NCI-H82 treated with DMSO at 0.1 percent for 48 hours (cell line): ENCODE measurements around the gene RDX.
A peak's percentile ranks its signal among the peaks of the same experiment; 100 is the strongest.

ENCODE experiments used
- DNase-seq: peaks from one replicate; lab custom pipeline; 2025; ENCODE audit not compliant: unreplicated experiment; lab: John Stamatoyannopoulos, UW

RDX gene

DNA sequence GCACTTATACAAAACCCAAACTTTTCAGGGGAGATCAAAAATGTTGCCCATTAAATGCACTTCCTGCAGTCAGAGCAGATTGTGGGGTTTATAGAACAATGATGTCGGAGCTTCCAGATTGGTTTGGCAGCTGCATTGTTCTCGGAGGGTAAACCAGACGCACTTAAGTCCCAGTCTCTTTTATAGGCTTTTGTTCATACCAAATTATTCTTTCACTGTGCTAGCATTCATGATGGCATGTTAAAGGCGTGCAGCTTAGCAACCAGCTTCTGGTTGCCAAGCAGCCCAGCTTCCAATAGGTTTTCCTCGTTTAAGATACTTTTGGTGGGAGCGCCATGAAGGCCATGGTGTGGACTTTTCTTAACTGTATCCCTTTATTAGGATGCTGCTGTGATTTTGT is 162.3 kb downstream of the RDX start:
- DNase-seq = no peak

DNA sequence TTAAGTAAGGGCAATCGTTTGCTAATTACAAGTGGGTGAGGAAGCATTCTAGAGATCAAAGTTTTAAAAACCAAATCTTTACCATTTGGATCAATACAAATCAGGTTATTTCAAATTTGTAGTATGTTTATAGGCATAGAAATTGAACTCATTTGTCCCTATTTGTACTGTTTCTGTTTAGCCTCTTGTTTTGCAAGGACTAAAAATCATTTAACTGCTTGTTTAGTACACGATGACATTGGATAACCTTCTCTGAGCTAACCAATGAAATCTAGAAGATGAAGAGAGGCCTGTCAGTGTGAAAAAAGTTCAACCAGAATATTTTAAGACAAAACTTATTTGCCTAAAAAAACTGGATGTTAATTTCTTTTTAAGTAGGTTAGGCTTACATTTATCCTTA is 163.3 kb downstream of the RDX start:
- no peak for DNase-seq

DNA sequence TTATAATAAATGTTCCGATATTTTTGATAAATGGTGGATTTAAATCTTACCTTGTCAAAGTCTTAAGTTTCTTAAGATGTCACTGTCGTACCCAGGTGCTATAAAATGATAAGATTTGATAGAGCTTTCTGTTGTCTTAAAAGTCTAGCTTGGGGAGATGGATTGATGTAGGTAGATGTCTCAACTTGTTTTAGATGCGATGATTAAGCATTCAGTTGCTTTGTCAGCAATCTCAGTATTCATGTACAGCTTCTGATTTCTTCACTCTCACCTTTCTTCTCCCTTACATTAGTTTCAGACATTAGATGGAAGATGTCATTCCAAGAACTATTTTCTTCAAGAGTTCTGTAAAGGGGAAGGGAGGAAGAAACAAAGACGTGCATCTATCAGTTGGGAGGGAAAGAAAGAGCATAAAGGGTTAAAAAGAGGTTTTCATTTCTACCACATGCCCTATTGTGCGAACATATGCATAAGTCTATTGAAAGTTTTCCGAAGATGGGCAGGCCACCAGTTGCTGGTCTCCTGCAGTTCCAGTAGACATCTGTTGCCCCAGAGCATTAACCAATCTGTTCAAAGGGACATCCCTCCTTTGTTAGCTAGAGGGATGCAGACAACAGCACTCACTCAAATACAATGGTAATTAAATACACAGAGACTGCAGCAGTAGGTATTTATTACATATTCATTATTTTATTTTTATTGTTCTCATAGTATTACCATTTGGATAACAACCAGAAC is 164.9 kb downstream of the RDX start:
- DNase-seq = no peak

DNA sequence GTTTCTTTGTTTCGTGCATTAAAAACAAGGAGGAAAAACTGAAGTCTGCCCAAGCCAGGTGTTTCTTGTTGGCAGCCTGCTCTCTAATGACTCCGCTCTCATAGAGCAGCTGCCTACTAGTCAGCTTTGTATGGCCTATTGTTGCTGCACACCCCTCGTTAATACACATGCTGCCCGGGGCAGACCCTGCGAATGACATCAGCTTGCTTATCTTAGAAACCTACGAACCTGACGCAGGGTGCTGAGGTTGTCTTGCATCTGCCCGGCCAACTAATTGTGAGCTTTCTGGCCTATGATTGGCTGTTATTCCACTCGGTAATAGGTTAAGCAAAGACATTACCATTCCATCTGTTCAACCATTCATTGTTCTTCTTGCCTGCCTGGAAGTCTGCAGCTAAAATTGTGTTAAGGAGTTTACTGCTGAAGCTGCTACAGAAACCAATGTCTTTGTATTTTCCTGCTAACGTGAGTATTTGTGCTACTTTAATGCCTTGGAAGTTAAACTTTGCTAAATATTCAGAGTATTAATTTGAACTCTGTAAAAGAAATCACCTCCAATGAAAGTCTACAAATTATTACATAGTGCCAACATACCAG is 165.7 kb downstream of the RDX start:
- peak; percentile 15 for DNase-seq

DNA sequence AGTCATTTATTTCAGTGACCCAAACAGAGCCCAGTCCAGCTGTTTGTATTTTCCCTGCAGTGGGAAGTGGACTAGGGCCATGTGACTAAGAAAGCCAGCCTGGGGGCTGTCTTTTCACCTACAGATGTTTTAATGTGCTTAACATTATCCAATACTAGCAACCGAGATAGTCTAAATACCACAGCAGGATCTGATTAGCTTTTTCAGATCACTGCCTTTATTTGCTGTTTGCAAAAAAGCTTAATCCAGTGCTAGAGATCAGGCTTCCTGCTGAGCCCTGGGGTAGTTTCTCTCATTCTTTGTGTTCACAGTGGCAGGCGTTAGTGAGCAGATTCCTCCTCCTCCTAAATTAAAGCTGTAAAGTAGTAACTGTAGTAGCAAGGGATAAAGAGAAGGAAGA is 168.3 kb downstream of the RDX start:
- DNase-seq = peak; percentile 51

DNA sequence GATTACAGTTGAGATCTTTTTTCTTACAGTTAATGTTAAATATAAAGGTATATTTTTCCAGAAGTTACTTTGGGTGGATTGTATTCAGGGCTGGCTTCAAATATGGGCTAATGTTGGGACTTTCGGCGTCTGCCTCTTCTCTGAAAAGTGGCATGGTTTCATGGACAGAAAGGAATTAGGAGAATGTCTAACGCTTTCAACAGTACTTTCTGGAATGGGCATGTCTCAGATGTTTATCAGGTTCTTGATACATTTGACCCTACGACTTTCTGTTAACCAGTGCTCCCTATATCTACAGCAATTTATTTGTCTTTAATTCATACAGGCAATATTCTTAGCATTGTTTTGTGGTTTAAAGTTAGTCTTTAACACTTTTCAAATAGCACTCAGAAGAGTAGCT is 169.5 kb downstream of the RDX start:
- no peak for DNase-seq

DNA sequence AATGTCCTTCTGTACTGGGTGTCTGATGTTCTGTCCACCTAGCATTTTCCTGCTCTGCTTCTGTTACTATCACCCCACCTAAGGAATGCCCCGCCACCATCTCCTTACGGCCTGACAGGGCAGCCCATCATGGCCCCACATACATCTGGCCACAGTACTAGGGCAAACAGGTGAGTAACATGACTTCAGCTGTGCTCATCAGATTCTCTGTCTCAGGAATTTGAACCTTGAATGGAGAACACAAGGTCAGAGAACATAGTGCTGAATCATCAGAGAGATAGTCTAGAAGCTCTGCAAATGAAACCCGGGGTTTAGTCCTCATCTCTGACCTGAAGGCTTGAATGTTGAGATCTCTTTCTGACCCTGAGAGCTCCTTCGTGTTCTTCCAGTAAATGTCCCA is 170.8 kb downstream of the RDX start:
- no peak for DNase-seq
